ENCODE results near the gene UNC119.

The UNC119 gene

DNA sequence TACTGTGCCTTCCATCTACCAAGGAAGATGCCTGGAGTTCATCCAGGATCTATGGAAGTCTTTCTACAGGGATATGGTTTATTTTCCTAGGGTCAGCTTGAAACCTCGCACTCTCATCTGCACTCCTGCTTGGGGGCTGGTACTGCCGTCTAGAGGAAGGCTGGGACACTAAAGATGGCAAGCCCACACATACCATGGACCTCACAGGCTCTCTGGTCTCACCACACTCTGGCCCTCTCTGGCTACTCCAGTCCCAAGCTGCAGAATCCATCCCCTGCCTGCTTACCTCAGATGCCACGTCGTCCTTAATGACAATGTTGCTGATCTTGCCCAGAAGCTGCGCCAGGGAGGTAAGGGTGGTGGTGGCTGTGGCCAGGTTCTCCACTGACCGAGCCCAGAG, 2.1 kb upstream of the UNC119 start:
- H3K4me1 Mint-ChIP-seq: peaks cover 43% of the 10 kb centered on the region
- no peak overlapping the region for H3K27ac Mint-ChIP-seq
- H3K9me3 Mint-ChIP-seq: no peaks in the 10 kb centered on the region
- peaks cover 60% of the 10 kb centered on the region for H3K36me3 Mint-ChIP-seq
- ATAC-seq: no peak
- H3K4me3 Mint-ChIP-seq: no peak overlapping the region
- H3K27me3 Mint-ChIP-seq: no peaks in the 10 kb centered on the region

DNA sequence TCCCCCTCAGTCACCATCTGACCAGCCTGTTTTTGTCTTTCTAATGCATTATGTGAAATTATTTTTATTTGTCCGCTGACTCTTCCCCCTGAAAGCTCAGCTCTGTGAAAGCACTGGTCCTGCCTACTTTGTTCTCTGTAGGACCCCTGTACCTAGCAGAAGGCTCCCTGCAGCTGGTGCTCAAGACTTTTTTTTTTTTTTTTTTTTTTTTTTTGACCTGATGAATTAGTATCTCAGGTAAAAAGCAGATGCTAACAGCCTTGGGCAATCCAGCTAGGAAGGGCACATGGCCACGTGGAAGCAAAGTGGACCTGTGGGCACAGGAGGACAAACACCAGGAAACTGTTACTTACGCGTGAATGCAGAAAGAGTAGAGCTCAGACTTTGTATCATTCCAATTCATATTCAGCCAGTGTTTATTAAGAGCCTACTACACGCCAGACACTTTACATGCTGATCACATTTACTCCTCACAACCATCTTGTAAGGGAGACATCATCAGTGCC, 629 bp upstream of the UNC119 start:
- Mint-ChIP-seq H3K4me3 (peak overlapping the region; percentile 97), H3K36me3 (peaks cover 45% of the 10 kb centered on the region), H3K9me3 (no peaks in the 10 kb centered on the region), H3K27me3 (no peaks in the 10 kb centered on the region), H3K4me1 (peaks cover 59% of the 10 kb centered on the region), H3K27ac (peak overlapping the region; percentile 38)
- ATAC-seq: no peak

DNA sequence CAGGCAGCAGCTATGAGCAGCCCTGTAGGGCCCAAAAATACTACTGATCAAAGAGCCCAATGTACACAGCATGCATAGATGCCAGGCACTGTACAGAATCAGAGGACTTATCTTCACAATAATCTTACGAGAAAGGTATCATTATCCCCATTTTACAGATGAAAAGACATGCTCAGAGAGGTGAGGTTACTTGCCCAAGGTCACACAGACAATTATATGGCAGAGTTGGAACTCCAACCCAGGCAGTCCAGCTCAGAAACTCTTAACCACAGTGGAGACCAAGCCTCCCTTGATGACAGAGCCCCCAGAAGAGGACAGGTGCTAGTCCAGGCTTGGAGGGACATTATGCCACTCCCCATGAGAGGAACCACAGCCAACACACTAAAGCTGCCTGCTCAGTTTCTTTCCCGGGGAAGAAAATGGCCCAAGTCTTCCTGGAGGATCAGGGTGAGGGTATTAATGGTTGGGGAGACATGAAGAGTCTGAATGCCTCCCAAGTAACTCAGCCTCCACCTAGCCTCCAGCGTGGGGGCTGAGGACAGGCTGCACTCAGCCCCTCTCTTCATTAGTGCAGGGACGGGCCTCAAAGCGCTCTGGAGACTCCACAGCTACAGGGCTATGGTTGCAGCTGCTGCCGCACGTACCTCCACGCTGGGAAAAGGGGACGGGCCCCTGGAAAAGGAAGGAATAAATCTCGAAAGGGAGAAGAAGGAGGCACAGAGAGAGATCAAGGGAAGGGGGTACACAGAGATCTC, 826 bp downstream of the UNC119 start:
- Mint-ChIP-seq H3K36me3 (peaks cover 30% of the 10 kb centered on the region), H3K4me1 (peaks cover 67% of the 10 kb centered on the region), H3K27ac (peak overlapping the region; percentile 86), H3K9me3 (no peaks in the 10 kb centered on the region), H3K27me3 (no peaks in the 10 kb centered on the region), H3K4me3 (peak overlapping the region; percentile 97)
- no peak for ATAC-seq

- peak overlapping the region; percentile 97 for H3K4me3 Mint-ChIP-seq
- H3K4me1 Mint-ChIP-seq: peaks cover 68% of the 10 kb centered on the region
These were observed 1.6 kb downstream of the UNC119 start for GRCh38 chr17:28550858-28551257.

GRCh38 chr17:28549236-28550132, 2.9 kb downstream of the UNC119 start:
- Mint-ChIP-seq H3K27ac (peak overlapping the region; percentile 86), H3K27me3 (no peaks in the 10 kb centered on the region), H3K4me1 (peaks cover 80% of the 10 kb centered on the region), H3K4me3 (peak overlapping the region; percentile 15), H3K36me3 (peaks cover 26% of the 10 kb centered on the region), H3K9me3 (no peaks in the 10 kb centered on the region)
- peak; percentile 86 for ATAC-seq

More at GRCh38 chr17:28550858-28551257, 1.6 kb downstream of the UNC119 start:
- no peaks in the 10 kb centered on the region for H3K9me3 Mint-ChIP-seq
- peaks cover 23% of the 10 kb centered on the region for H3K36me3 Mint-ChIP-seq
- peak overlapping the region; percentile 86 for H3K27ac Mint-ChIP-seq
- H3K27me3 Mint-ChIP-seq: no peaks in the 10 kb centered on the region
- no peak for ATAC-seq

GRCh38 chr17:28548417-28549130, 3.9 kb downstream of the UNC119 start:
- no peak for ATAC-seq
- peaks cover 83% of the 10 kb centered on the region for H3K4me1 Mint-ChIP-seq

DNA sequence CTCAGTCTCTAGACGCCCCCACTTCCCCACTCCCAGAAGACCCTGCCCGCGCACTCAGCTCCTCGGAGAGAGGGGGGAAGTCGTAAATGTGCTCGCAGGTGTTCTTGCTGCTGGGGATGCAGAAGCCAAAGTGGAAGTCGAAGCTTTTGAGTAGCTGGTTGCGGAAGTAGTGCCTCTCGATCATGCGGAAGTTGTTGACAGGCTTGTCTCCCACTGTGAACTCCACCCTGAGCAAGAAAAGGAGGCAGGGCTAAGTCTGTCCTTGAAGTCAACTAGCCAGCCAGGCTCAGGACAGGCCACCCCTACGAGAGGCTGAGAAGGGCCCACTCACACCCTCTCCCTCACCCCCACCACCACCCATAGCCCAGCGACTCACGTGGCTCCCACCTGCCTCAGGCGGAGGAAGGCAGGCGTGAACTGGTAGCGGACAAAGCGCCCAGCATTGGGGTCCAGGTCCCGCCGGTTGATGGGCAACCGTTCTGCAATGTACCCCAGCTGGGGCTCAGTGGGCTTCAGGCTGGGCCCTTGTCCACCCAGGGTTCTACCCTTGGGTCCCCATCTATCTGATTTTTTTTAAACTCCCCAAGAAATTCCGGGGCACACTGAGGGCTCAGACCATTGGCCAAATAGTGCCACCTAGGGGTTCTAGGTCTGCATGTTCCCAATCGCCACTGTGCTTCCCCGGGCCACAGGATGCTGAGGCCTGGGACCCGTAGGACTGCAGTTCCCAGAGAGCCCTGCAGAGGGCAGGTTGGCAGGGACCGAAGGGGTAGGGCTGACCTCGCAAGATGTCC, 4.6 kb downstream of the UNC119 start:
- H3K4me1 Mint-ChIP-seq: peaks cover 82% of the 10 kb centered on the region
- peaks cover 11% of the 10 kb centered on the region for H3K36me3 Mint-ChIP-seq
- H3K27me3 Mint-ChIP-seq: no peaks in the 10 kb centered on the region
- ATAC-seq: peak; percentile 64
- H3K9me3 Mint-ChIP-seq: no peaks in the 10 kb centered on the region
- peak overlapping the region; percentile 86 for H3K27ac Mint-ChIP-seq
- peak overlapping the region; percentile 38 for H3K4me3 Mint-ChIP-seq

More at GRCh38 chr17:28548417-28549130, 3.9 kb downstream of the UNC119 start:
- Mint-ChIP-seq H3K27ac (peak overlapping the region; percentile 86), H3K4me3 (peak overlapping the region; percentile 38), H3K9me3 (no peaks in the 10 kb centered on the region), H3K36me3 (peaks cover 18% of the 10 kb centered on the region), H3K27me3 (no peaks in the 10 kb centered on the region)

DNA sequence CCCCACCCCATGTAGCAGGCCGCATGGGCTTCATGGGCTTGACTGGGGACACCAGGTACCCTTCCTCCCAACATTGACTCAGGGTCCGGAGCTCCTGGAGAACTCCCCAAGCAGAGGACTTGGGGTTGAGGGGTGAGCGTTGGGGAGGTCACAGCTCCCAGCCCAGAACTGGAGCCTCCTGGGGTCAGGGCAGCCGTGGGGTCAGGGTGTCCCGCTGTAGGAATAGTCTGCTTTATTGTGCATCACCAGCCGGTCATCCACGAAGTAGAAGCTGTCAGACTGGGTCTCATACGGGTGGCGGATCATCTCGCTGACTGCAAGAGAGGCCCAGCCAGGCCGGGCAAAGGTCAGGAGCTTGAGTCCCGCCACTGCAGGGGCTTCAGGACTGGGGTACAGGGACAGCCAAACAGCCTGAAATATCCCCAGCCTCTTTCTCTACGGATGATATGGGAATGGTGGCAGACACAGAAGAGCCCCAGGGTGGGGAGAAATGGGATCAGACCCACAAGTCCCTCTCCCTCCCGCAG, 5.3 kb downstream of the UNC119 start:
- H3K27me3 Mint-ChIP-seq: no peaks in the 10 kb centered on the region
- no peak for ATAC-seq
- no peaks in the 10 kb centered on the region for H3K9me3 Mint-ChIP-seq
- H3K4me3 Mint-ChIP-seq: peak overlapping the region; percentile 38
- H3K36me3 Mint-ChIP-seq: peaks cover 9% of the 10 kb centered on the region
- peaks cover 78% of the 10 kb centered on the region for H3K4me1 Mint-ChIP-seq
- H3K27ac Mint-ChIP-seq: peak overlapping the region; percentile 86

DNA sequence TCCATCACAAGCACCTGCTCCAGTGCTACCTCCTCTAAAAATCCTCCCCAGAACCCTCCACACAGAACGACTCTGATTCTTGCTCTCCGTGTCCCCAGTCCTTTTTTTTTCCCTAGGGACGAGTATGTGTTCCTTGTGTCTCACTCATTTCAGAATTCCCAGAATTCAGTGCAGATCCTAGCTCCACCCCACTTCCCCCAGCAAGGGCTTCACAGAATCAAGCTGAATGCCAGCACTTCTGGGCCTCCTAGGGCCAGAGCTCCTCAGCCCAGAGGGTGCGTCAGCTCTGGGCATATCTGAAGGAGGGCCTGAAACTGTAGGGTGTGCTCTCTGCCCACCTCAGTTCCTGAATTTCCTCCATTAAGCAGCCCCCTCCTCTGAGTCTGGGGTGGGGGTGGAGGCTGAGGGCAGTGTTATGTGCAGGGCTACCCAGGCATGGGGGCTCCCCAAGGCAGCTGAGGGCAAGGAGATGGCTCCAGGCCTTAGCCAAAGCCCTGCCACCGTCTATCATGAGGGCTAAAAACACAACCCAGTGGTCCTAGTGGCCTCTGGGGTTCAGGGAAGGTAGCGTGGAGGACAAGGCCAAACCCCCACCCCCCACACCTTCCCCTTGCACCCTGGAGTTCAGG, 6.5 kb downstream of the UNC119 start:
- Mint-ChIP-seq H3K27me3 (no peaks in the 10 kb centered on the region), H3K36me3 (peaks cover 4% of the 10 kb centered on the region), H3K27ac (peak overlapping the region; percentile 8), H3K4me1 (peaks cover 65% of the 10 kb centered on the region), H3K4me3 (no peak overlapping the region), H3K9me3 (no peaks in the 10 kb centered on the region)
- no peak for ATAC-seq

DNA sequence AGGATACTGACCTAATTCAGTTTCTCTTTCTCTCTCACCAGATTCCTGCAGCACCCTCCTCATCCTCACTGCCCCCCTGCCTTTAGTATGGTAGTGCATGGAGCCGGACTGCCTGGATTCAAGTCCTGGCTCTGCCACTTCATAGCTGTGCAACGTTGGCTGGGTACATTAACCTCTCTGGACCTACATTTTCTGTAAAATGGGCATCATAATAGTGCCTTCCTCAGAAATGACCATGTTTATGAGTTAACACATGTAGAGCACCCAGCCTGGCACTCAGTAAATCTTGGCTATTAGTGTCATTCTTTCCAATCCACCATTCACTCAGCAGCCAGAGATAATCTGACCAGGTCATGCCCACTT, 7.3 kb downstream of the UNC119 start:
- no peak overlapping the region for H3K27ac Mint-ChIP-seq
- no peak overlapping the region for H3K4me3 Mint-ChIP-seq
- no peaks in the 10 kb centered on the region for H3K9me3 Mint-ChIP-seq
- H3K27me3 Mint-ChIP-seq: no peaks in the 10 kb centered on the region
- no peak for ATAC-seq
- peaks cover 4% of the 10 kb centered on the region for H3K36me3 Mint-ChIP-seq
- H3K4me1 Mint-ChIP-seq: peaks cover 57% of the 10 kb centered on the region

DNA sequence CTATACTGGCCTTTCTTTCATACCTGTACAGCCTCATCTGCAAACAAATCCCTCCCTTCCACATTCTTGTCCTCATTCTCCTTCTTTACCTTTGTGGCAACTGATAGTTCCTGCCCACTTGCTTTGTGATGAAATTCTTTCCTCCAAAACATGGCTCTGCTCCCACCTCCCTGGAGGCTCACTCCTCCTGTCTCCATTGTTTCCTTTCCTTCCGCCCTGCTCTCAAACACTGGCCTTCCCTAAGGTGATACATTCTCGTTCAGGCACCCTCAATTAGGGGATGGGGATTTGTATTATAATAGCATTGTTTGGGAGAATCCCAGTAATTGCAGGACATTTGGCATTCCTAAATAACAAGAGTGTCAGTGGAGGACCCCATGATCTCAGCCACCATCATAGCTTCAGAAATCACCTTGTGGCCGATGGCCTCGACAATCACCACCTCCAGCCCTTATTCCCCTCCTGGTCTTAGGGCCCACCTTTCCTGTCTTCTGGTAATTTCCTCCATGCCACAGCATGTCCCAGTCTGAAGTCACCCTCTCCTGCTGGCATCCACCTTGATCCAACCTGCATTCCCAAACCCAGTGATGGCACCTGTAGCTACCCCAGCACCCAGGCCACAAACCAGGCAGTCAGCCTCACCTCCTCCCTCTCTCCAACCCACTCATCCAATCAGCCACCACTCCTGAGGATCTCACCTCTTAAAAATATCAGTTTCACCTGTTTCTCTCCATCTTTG, 7.9 kb downstream of the UNC119 start:
- Mint-ChIP-seq H3K27ac (no peak overlapping the region), H3K27me3 (no peaks in the 10 kb centered on the region), H3K36me3 (peaks cover 4% of the 10 kb centered on the region), H3K4me1 (peaks cover 52% of the 10 kb centered on the region), H3K4me3 (no peak overlapping the region), H3K9me3 (no peaks in the 10 kb centered on the region)
- ATAC-seq: no peak

DNA sequence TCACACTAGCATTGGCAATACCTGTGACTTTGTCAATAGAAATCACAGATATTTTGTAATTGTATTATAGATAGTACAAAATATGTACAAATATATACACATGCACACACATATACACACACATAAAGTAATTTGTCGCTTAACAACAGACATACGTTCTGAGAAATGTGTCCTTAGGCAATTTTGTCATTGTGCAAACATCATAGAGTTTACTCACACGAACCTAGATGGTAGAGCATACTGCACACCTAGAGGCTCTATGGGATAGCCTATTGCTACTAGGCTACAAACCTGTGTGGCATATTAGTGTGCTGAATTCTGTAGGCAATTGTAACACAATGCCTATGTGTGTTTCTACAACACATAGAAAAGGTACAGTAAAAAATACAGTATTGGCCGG, 11.0 kb downstream of the UNC119 start:
- Mint-ChIP-seq H3K4me3 (no peak overlapping the region), H3K4me1 (peaks cover 28% of the 10 kb centered on the region), H3K36me3 (peaks cover 4% of the 10 kb centered on the region), H3K9me3 (no peaks in the 10 kb centered on the region), H3K27ac (no peak overlapping the region), H3K27me3 (no peaks in the 10 kb centered on the region)
- ATAC-seq: no peak

DNA sequence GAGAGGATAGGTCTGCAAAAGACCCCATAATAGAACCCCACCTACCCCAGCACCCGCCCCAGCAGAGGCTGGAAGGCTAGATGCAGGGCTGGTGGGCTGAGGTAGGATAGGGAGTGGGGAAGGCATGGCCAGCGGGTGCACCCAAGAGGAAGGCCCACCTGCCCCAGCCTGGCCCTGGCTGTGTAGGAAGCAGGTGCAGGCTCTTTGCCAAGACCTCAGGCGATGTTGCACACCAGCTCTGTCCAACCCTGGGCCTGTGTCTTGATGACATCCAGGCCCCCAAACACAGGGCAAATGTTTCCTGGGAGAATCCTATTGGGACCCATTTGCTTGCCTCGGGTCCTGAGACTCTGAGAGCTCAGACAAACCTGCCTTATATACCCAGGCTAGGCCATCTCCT, 12.2 kb downstream of the UNC119 start:
- Mint-ChIP-seq H3K9me3 (no peaks in the 10 kb centered on the region), H3K27ac (no peak overlapping the region), H3K36me3 (no peaks in the 10 kb centered on the region), H3K4me1 (peaks cover 23% of the 10 kb centered on the region), H3K4me3 (no peak overlapping the region), H3K27me3 (no peaks in the 10 kb centered on the region)
- no peak for ATAC-seq

Data from stimulated activated memory B cell treated with anti-CD40 and anti-IgM and Interleukin-4, amounts not matched to agents 10 μg/mL and 1 μg/mL and 100 μg/mL, for 72 hours (primary cell).